GM03348 (cell line): Measurements from ENCODE around the gene MCC.
"Not testable (repeated sequence)": the region's sequence is repeated elsewhere in the genome, so short reads cannot be mapped to it uniquely, and the experiment has no call there.

ENCODE experiments used
- DNase-seq: peaks from one replicate; pipeline ENCODE4 v3.0.0; 2012; ENCODE audit warnings: low spot score

Gene MCC

GRCh38 chr5:113421693-113422092 lies 66.6 kb downstream of the MCC start:
- DNase-seq = no peak

GRCh38 chr5:113405530-113405929 lies 82.7 kb downstream of the MCC start:
- DNase-seq = no peak

GRCh38 chr5:113404269-113404668 lies 84.0 kb downstream of the MCC start:
- no peak for DNase-seq

GRCh38 chr5:113397986-113398385 lies 90.3 kb downstream of the MCC start:
- not testable (repeated sequence) for DNase-seq

- DNase-seq = no peak
These were observed 91.2 kb downstream of the MCC start for GRCh38 chr5:113397046-113397445.

GRCh38 chr5:113394658-113395057 lies 93.6 kb downstream of the MCC start:
- no peak for DNase-seq

- no peak for DNase-seq
These were observed 98.0 kb downstream of the MCC start for GRCh38 chr5:113390224-113390623.

GRCh38 chr5:113389116-113389515 lies 99.1 kb downstream of the MCC start:
- DNase-seq = no peak

- no peak for DNase-seq
These were observed 100.4 kb downstream of the MCC start for GRCh38 chr5:113387844-113388243.

- no peak for DNase-seq
These were observed 103.4 kb downstream of the MCC start for GRCh38 chr5:113384782-113385285.

GRCh38 chr5:113382731-113383130 lies 105.5 kb downstream of the MCC start:
- no peak for DNase-seq

- DNase-seq = no peak
These were observed 106.5 kb downstream of the MCC start for GRCh38 chr5:113381791-113382190.

GRCh38 chr5:113380807-113381326 lies 107.4 kb downstream of the MCC start:
- DNase-seq = peak; percentile 24

- no peak for DNase-seq
These were observed 108.1 kb downstream of the MCC start for GRCh38 chr5:113379936-113380806.

GRCh38 chr5:113378959-113379541 lies 109.2 kb downstream of the MCC start:
- peak; percentile 68 for DNase-seq

GRCh38 chr5:113378514-113378913 lies 109.7 kb downstream of the MCC start:
- no peak for DNase-seq

GRCh38 chr5:113378081-113378480 lies 110.2 kb downstream of the MCC start:
- no peak for DNase-seq

GRCh38 chr5:113376640-113377039 lies 111.6 kb downstream of the MCC start:
- no peak for DNase-seq

- no peak for DNase-seq
These were observed 112.7 kb downstream of the MCC start for GRCh38 chr5:113375480-113376060.

- DNase-seq = no peak
These were observed 114.8 kb downstream of the MCC start for GRCh38 chr5:113373426-113373825.

GRCh38 chr5:113371721-113372196 lies 116.5 kb downstream of the MCC start:
- peak; percentile 8 for DNase-seq

GRCh38 chr5:113367586-113367985 lies 120.7 kb downstream of the MCC start:
- no peak for DNase-seq

- DNase-seq = no peak
These were observed 123.8 kb downstream of the MCC start for GRCh38 chr5:113364466-113364865.
